ENCODE results near the gene NUTM2G. TPM values are rescaled to one million over a fixed set of nuclear protein-coding genes. Genes with fewer than 3 reads are reported as not detected.

Gene NUTM2G
- total RNA-seq, 2 experiments from 2014 or later = not detected

Other genes starting within 250 kb of the NUTM2G start
- 10 to 100 TPM; 11.6 to 13.7 TPM for gene ZNF510, start 150.8 kb upstream of the NUTM2G start, total RNA-seq
- gene ZNF782, start 74.3 kb upstream of the NUTM2G start, total RNA-seq = 1 to 10 TPM; 2.6 to 3.6 TPM
- gene CTSV, start 110.3 kb downstream of the NUTM2G start, total RNA-seq = under 1 TPM in 1 of 2 experiments, not detected in 1; 0.22 TPM

Measured in CD8-positive, alpha-beta T cell (primary cell).